Tibial nerve (tissue), 4 donors: ENCODE results near the gene FIGLA. TPM values are rescaled to one million over a fixed set of nuclear protein-coding genes. Genes with fewer than 3 reads are reported as not detected.
A peak's percentile ranks its signal among the peaks of the same experiment; 100 is the strongest.

ENCODE experiments used
- DNase-seq, 2 donors: peaks; one replicate each; pipeline ENCODE4 v3.0.0-alpha.2; 2019; ENCODE audit warnings: low spot score in 2 of 2
- H3K27ac ChIP-seq, 4 donors: fragments of 200-600 bp; sonication (generic) in 3 of 4; one replicate each; pipeline ENCODE4 v1.5.1; 2017 to 2019; ENCODE audit warnings: mild to moderate bottlenecking in 1 of 4
- H3K27me3 ChIP-seq, 2 donors: fragments of 200-600 bp; sonication (generic) in 1 of 2; one replicate each; pipeline versions ENCODE4 v1.5.1 to v1.6.0; 2017 to 2019
- H3K36me3 ChIP-seq, 3 donors: fragments of 200-600 bp; sonication (generic); one replicate each; pipeline ENCODE4 v1.5.1; 2018 to 2019
- H3K4me1 ChIP-seq, 4 donors: fragments of 200-600 bp; sonication (generic) in 3 of 4; one replicate each; pipeline ENCODE4 v1.5.1; 2017 to 2019
- H3K4me3 ChIP-seq, 4 donors: fragments of 200-600 bp; sonication (generic) in 3 of 4; one replicate each; pipeline ENCODE4 v1.5.1; 2017 to 2019; ENCODE audit warnings: mild to moderate bottlenecking in 1 of 4, moderate library complexity in 1 of 4
- H3K9me3 ChIP-seq, 4 donors: fragments of 200-600 bp; sonication (generic) in 3 of 4; one replicate each; pipeline ENCODE4 v1.5.1; 2017 to 2019
- EP300 ChIP-seq, 2 donors: sonication (generic); formaldehyde crosslinking; IDR thresholded peaks; one replicate each; pipeline ENCODE4 v1.6.1; 2017; ENCODE audit warnings: antibody characterized with exemption in 2 of 2, mild to moderate bottlenecking in 1 of 2
- POLR2A ChIP-seq, 2 donors: fragments of 450-650 bp; IDR thresholded peaks; one replicate each; pipeline ENCODE4 v1.6.1; 2017; ENCODE audit warnings: antibody characterized with exemption in 2 of 2, mild to moderate bottlenecking in 2 of 2, moderate library complexity in 2 of 2
- WGBS, 2 donors: methylation state at CpG; one replicate each; pipeline ENCODE4 v1.1.5; 2018; 5-methylcytosine and 5-hydroxymethylcytosine counted together
- total RNA-seq, 4 donors: library from RNA; depleted of rRNA; stranded (reverse); fragments of >200 nt; gene quantifications; one replicate each; pipeline ENCODE4 v1.1.0, GENCODE V29; 2016
- TF ChIP-seq, protein P1 (sequence below), 5 experiments: fragments of 200-600 bp in 3 of 5; fragments of 450-650 bp in 2 of 5; sonication (generic) in 3 of 5; IDR thresholded peaks; one replicate each; pipeline ENCODE4 v1.5.1; 2016 to 2019; ENCODE audit warnings: antibody characterized with exemption in 5 of 5, mild to moderate bottlenecking in 3 of 5, moderate library complexity in 2 of 5

FIGLA gene
- total RNA-seq, 4 donors from 2014 or later, result not detected

DNA sequence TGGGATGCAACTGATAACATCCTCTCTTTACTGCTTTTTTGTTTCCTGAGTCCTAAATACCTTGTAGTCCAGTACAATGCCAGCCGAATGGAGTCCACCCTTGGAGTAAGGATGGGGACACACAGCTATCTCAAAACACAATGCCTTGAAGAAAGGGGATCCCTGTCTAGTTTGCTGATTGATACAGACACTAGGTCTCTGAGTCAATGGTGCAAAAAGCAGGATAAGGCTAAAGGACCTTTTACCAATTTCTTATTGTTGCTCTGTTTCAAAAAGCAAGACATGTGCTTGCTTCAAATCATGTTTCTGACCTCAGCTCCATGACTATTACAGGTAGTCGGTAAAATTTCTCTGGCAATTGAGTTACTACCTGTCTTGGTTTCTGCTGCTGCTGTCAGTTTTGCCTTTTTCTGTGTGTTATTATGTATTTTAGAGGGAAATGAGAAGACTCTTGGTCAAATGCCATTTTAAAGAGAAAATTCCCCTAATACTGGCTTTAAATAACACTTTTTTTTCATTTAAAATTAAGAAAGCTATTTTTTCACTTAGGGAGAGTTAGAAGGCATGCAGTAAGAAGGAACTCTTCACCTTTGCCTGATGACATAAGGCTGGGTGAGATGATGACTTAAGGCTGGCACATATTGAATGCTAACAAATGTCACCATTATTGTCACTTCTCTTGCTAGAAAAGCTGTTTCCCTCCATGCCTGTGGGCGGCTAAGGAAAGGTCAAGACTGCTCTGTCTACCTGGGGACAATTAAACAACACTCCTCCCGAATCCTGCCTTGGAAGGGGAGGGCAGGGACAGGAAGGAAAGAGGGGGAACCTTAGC, 4.9 kb upstream of the FIGLA start:
- TF ChIP-seq EP300 (IDR thresholded peaks at IDR 0.05) (no peak), POLR2A (IDR thresholded peaks at IDR 0.05) (no peak)
- TF ChIP-seq, protein P1, sequence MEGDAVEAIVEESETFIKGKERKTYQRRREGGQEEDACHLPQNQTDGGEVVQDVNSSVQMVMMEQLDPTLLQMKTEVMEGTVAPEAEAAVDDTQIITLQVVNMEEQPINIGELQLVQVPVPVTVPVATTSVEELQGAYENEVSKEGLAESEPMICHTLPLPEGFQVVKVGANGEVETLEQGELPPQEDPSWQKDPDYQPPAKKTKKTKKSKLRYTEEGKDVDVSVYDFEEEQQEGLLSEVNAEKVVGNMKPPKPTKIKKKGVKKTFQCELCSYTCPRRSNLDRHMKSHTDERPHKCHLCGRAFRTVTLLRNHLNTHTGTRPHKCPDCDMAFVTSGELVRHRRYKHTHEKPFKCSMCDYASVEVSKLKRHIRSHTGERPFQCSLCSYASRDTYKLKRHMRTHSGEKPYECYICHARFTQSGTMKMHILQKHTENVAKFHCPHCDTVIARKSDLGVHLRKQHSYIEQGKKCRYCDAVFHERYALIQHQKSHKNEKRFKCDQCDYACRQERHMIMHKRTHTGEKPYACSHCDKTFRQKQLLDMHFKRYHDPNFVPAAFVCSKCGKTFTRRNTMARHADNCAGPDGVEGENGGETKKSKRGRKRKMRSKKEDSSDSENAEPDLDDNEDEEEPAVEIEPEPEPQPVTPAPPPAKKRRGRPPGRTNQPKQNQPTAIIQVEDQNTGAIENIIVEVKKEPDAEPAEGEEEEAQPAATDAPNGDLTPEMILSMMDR (IDR thresholded peaks at IDR 0.05), result no peak
- no peak for DNase-seq
- WGBS, 2 donors, result 53 to 56% methylated on average over 4 of the region's 4 CpGs
- H3K36me3 ChIP-seq, result no peaks in the 10 kb centered on the region
- peaks cover 0 to 16% (median 0%) of the 10 kb centered on the region in 4 donors for H3K9me3 ChIP-seq
- H3K4me3 ChIP-seq, result no peak overlapping the region
- peaks cover 0 to 22% of the 10 kb centered on the region in 2 donors for H3K27me3 ChIP-seq
- H3K4me1 ChIP-seq, result peaks cover 0 to 4% (median under 1%) of the 10 kb centered on the region in 4 donors
- no peak overlapping the region for H3K27ac ChIP-seq

DNA sequence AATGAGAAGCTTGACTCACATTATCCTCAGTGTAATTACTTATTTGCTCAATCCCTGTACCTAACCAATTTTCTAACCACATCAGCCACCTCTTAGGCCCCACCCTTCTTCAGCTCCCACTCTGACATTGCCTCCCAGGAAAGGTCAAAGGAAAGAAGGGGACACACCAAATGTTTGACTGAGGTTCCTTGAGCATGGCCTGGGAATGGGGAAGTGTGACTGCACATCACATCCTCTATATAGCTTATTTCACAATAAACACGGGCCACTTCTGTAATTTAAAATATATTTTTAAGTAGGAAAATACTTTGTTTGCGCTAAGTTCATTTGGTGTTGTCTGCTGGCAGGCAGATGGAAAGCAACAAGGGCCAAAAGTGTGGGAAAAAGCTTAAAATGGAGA, 3.0 kb upstream of the FIGLA start:
- peaks cover 0 to 41% of the 10 kb centered on the region in 2 donors for H3K27me3 ChIP-seq
- 75 to 77% methylated on average over 2 of the region's 2 CpGs for WGBS, 2 donors
- TF ChIP-seq EP300 (IDR thresholded peaks at IDR 0.05) (peak in 1 of 2 donors; percentile 25), POLR2A (IDR thresholded peaks at IDR 0.05) (no peak)

DNA sequence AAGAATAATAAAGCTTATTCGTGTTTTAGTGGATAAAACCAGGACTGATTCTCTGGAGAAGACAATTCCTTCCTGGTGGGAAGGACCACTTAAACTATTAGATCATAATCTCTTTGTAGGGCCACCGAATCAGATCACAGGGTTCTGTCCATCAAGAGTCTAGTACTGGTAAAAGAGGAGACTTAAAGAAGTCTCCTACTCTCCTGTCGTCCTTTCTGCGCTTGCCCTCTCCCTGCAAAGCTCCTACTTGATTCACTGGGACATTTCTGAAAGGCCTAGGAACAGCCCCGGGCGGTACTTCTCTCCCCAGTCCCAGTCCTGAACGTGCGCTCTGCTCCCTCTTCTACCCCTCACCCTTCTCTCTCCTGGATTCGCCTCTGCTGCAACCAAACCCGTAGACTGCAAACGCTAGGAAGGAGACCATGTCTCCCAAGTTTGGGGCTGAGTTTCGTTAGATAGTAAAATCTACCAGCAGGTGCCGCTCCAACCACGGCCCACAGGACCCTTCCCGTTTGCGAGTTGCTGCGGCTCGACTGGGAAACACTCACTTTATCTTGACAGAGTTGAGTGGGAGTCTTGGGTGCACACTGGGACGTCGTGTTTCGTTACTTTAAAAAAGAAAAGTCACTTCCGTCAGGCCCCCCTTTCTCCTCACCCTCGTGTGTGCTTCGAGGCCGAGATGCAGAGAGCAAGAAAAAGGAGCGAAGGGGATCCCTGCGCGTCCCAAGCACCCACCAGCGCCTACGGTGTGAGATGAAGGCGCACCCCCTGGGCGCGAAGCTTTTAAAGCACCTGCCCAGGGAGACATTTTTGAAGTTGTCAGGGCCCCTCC, 923 bp downstream of the FIGLA start:
- DNase-seq, result peak; percentile 22 to 57
- no peaks in the 10 kb centered on the region for H3K36me3 ChIP-seq
- H3K27me3 ChIP-seq, result peaks cover 0 to 59% of the 10 kb centered on the region in 2 donors
- 4 to 6% methylated on average over 33 of the region's 33 CpGs for WGBS, 2 donors
- H3K27ac ChIP-seq, result no peak overlapping the region
- H3K9me3 ChIP-seq, result no peaks in the 10 kb centered on the region
- TF ChIP-seq, protein P1 (IDR thresholded peaks at IDR 0.05), result peak; percentile 36 to 51 (median 43)
- TF ChIP-seq POLR2A (IDR thresholded peaks at IDR 0.05) (no peak), EP300 (IDR thresholded peaks at IDR 0.05) (no peak)
- peaks cover 0 to 16% (median 3%) of the 10 kb centered on the region in 4 donors for H3K4me1 ChIP-seq
- H3K4me3 ChIP-seq, result peak overlapping the region in 2 of 4 donors; percentile 23 to 38

More for the DNA sequence above, 3.0 kb upstream of the FIGLA start:
- no peaks in the 10 kb centered on the region for H3K9me3 ChIP-seq
- no peak for DNase-seq
- H3K4me3 ChIP-seq, result no peak overlapping the region
- H3K4me1 ChIP-seq, result peaks cover 0 to 16% (median 3%) of the 10 kb centered on the region in 4 donors
- H3K27ac ChIP-seq, result no peak overlapping the region
- no peaks in the 10 kb centered on the region for H3K36me3 ChIP-seq

DNA sequence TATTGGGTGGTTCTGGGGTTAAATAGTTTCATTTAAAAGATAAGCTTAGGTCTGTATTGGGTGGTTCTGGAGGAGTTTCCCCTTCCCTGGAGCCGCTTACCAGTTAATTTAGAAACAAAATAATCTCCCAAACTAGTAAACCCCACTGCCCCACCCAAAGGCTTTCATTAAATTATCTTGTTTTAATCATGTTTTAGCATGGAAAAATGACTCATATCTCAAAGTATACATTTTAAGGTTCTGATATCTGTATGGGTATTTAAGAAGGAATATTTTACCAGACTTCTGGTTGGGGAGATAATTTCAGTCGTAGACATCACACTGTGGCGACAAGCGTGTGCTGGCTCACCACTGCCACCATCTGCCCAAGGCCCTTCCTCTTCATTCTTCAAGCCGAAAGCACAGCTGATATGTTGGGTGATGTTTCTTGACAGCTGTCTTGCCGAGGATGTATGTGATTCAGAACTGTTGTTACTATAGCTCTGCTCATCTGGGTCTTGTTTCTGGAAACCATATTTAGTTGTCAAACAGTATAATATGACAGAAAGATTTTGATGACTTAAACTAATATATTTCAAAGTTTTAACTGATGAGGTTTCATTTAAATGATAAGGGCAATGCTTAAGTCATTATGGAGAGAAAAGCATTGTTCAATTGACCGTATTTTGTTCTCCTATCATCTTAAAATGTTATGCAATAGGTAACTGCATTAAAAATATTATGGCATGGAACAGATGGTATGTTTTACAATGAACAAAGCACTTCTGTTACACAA, 5.1 kb downstream of the FIGLA start:
- H3K27ac ChIP-seq, result no peak overlapping the region
- TF ChIP-seq, protein P1 (IDR thresholded peaks at IDR 0.05), result peak in 2 of 5 experiments; percentile 15 to 21
- TF ChIP-seq EP300 (IDR thresholded peaks at IDR 0.05) (no peak), POLR2A (IDR thresholded peaks at IDR 0.05) (no peak)
- WGBS, 2 donors, result 21 to 26% methylated on average over 7 of the region's 7 CpGs
- no peak overlapping the region for H3K4me3 ChIP-seq
- no peaks in the 10 kb centered on the region for H3K9me3 ChIP-seq
- DNase-seq, result no peak
- H3K4me1 ChIP-seq, result peaks cover 0 to 12% (median 2%) of the 10 kb centered on the region in 4 donors
- peaks cover 0 to 36% of the 10 kb centered on the region in 2 donors for H3K27me3 ChIP-seq
- no peaks in the 10 kb centered on the region for H3K36me3 ChIP-seq

GRCh38 chr2:70784320-70784719, 6.1 kb downstream of the FIGLA start:
- peaks cover 0 to 2% (median 0%) of the 10 kb centered on the region in 4 donors for H3K4me1 ChIP-seq
- WGBS, 2 donors, result 89 to 93% methylated on average over 2 of the region's 2 CpGs
- peaks cover 0 to 29% of the 10 kb centered on the region in 2 donors for H3K27me3 ChIP-seq

More at GRCh38 chr2:70784320-70784719, 6.1 kb downstream of the FIGLA start:
- Histone ChIP-seq H3K9me3 (no peaks in the 10 kb centered on the region), H3K4me3 (no peak overlapping the region), H3K27ac (no peak overlapping the region), H3K36me3 (no peaks in the 10 kb centered on the region)
- TF ChIP-seq EP300 (IDR thresholded peaks at IDR 0.05) (no peak), POLR2A (IDR thresholded peaks at IDR 0.05) (no peak)
- TF ChIP-seq, protein P1 (IDR thresholded peaks at IDR 0.05), result no peak
- DNase-seq, result no peak
